ENCODE measurements around the gene TMPRSS2. TPM values are rescaled to one million over a fixed set of nuclear protein-coding genes. Genes with fewer than 3 reads are reported as not detected.

The TMPRSS2 gene
- polyA plus RNA-seq, 6 donors from 2014 or later, result not detected

DNA sequence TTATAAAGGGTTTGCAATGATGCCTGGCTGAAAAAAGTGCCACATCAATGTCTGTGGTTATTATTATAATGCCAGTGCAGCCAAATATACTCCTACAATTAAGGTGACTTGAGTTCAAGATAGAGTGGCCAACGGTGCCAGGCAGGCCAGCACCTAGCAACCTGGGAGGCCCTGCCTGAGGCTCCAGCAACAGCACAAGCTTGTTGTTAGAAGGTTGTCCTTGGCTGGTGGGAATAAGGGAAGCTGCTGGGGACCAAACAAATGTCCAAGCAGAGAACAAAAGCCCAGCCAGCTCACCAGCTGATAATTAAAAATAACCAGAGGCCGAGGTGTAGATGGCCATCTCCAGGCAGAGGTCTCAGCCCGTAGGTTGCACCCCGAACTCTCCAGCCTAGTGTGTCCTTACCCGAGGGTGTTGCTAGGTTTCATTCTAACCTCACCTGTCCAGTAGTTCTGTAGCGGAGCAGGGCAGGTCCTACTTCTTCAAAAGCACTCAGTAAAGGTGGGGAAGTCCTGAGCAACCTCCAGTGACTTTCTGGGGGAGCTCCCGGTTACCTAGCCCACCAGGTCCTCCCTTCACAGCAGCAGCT, 1.9 kb downstream of the TMPRSS2 start:
- DNase-seq, result no peak
- Mint-ChIP-seq H3K27ac (no peak overlapping the region), H3K36me3 (no peaks in the 10 kb centered on the region), H3K4me3 (peak overlapping the region in 1 of 8 donors; percentile 76), H3K4me1 (no peaks in the 10 kb centered on the region), H3K27me3 (peaks cover 47 to 67% (median 64%) of the 10 kb centered on the region in 3 donors), H3K9me3 (peaks cover 0 to 2% (median 0%) of the 10 kb centered on the region in 7 donors)
- ATAC-seq (ENCODE audit: low read depth in 2 of 2), result no peak

DNA sequence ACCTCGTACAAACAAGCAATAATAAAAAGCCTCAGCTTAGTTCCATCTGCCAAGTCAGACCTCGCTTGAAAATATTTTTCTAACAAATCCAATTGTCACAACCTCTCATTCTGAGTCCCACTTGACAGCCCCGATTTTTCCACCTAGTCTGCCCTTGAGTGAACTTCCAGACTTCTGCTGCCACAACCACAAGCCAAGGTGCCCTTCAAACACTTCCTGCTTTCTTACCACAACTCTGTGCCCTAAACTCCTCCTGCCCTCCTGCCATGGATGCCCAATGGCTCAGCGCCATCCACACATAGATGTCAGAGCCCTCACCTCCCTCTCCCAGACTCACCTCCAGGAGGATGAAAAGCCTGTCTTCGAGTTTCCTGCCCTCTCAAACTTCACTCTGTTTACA, 3.9 kb downstream of the TMPRSS2 start:
- H3K4me3 Mint-ChIP-seq, result no peak overlapping the region
- no peak for DNase-seq
- ATAC-seq (ENCODE audit: low read depth in 2 of 2), result no peak
- no peaks in the 10 kb centered on the region for H3K4me1 Mint-ChIP-seq
- no peaks in the 10 kb centered on the region for H3K36me3 Mint-ChIP-seq
- H3K27ac Mint-ChIP-seq, result peak overlapping the region in 1 of 6 donors; percentile 78
- no peaks in the 10 kb centered on the region for H3K9me3 Mint-ChIP-seq
- H3K27me3 Mint-ChIP-seq, result peaks cover 50 to 67% (median 61%) of the 10 kb centered on the region in 3 donors

DNA sequence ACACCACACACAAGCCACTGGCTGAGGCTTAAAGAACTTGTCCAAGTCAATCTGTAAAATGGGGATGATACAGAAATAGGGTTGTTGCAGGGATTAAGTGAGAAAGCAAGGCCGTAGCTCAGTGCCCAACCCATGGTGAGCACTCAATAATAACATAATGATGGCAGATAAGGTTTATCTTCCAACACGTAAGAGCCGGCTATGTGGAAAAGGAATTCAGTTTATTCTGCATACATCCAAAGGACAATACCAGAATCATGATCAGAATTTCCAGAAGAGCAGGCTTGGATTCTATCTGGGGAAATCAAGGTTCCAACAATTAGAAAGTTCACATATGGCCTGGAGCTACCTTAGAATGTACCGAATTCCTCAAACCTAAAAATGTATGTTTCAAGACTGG, 4.6 kb downstream of the TMPRSS2 start:
- H3K4me3 Mint-ChIP-seq, result no peak overlapping the region
- ATAC-seq (ENCODE audit: low read depth in 2 of 2) (no peak), DNase-seq (no peak)
- peaks cover 52 to 69% (median 62%) of the 10 kb centered on the region in 3 donors for H3K27me3 Mint-ChIP-seq
- no peaks in the 10 kb centered on the region for H3K36me3 Mint-ChIP-seq
- peak overlapping the region in 1 of 6 donors; percentile 72 for H3K27ac Mint-ChIP-seq
- H3K9me3 Mint-ChIP-seq, result no peaks in the 10 kb centered on the region
- no peaks in the 10 kb centered on the region for H3K4me1 Mint-ChIP-seq

DNA sequence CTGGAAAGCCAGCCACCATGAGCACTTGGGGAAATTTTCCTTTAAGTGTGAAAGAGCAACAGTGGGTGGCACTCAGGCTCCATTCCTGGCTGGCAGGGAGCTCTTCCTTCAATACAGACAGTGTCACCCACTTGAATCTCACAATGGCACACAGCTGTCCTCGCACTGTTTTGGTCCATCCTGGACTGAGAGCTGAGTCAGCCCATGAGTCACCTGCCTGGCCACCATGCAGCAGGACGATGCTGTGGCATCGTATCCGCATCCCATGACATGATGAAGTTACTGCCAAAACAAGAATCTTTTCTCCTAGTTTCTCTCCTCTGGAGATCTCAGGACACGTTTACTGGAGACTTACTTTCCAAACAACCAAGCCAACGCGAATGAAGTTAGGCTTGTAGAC, 6.0 kb downstream of the TMPRSS2 start:
- H3K36me3 Mint-ChIP-seq, result no peaks in the 10 kb centered on the region
- no peak overlapping the region for H3K27ac Mint-ChIP-seq
- no peaks in the 10 kb centered on the region for H3K9me3 Mint-ChIP-seq
- no peaks in the 10 kb centered on the region for H3K4me1 Mint-ChIP-seq
- ATAC-seq (ENCODE audit: low read depth in 2 of 2), result no peak
- DNase-seq, result no peak
- H3K27me3 Mint-ChIP-seq, result peaks cover 52 to 70% (median 62%) of the 10 kb centered on the region in 3 donors
- H3K4me3 Mint-ChIP-seq, result no peak overlapping the region

DNA sequence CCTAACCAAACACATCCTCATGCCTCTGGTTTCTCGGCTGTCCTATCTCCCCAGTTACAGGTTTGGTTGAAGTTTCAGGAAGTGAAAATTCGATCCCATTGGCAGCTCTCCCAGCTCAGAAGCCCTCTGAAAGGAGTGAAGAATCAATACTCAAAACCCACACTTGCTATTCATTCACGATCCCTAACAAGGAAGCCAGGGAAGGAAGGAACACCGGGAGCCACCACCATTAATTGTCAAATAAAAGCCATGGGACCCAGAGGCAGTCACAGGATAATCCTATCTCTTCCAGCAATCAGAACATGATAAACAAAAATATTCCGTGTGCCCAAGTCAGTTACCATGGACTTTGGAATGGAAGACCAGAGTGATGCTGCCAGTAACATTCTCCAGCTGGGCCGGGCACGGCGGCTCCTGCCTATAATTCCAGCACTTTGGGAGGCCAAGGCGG, 7.0 kb downstream of the TMPRSS2 start:
- Mint-ChIP-seq H3K27ac (peak overlapping the region in 1 of 6 donors; percentile 26), H3K4me3 (no peak overlapping the region), H3K27me3 (peaks cover 51 to 61% (median 52%) of the 10 kb centered on the region in 3 donors)

DNA sequence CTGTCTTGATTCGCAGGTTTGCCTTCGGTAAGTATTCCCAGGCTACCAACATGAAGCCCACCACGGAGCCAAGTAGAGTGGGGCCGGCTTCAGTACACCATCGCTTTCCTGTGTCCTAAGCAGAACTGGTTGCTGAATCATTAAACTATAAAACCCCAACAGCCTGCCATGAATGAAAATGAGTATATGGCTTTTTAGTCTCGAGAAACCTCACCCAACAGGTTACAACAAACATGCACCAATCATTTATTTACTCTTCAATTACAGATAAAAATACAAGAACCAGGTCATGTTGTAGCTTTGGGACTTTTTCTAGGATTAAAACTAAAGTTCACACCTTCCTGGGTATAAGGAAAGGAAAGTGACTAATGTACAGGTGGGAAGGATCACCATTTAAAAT, 7.6 kb downstream of the TMPRSS2 start:
- no peaks in the 10 kb centered on the region for H3K9me3 Mint-ChIP-seq
- DNase-seq (no peak), ATAC-seq (ENCODE audit: low read depth in 2 of 2) (no peak)
- H3K36me3 Mint-ChIP-seq, result no peaks in the 10 kb centered on the region
- H3K4me3 Mint-ChIP-seq, result no peak overlapping the region
- no peaks in the 10 kb centered on the region for H3K4me1 Mint-ChIP-seq
- H3K27ac Mint-ChIP-seq, result no peak overlapping the region
- peaks cover 47 to 55% (median 48%) of the 10 kb centered on the region in 3 donors for H3K27me3 Mint-ChIP-seq

More for the DNA sequence above, 7.0 kb downstream of the TMPRSS2 start:
- Mint-ChIP-seq H3K36me3 (no peaks in the 10 kb centered on the region), H3K4me1 (no peaks in the 10 kb centered on the region), H3K9me3 (no peaks in the 10 kb centered on the region)
- ATAC-seq (ENCODE audit: low read depth in 2 of 2), result no peak
- DNase-seq, result no peak

DNA sequence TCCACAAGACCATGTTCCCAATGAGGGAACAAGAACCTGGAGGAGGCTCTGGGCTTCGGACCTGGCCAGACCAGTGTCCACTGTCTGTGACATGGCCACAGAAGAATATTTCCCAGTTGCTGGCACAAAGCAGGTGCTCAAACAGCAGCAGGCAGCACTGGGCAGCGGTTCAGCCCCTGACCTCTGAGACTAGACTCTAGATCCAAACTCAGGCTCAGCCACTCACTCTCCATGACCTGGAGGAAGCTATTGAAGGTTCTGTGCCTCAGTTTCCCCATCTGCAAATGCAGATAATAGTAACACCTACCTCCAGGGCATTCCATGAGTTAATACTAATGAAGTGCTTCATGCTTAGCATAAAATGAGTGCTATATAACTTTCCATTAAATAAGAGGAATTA, 8.0 kb downstream of the TMPRSS2 start:
- Mint-ChIP-seq H3K9me3 (no peaks in the 10 kb centered on the region), H3K4me3 (no peak overlapping the region), H3K27ac (no peak overlapping the region), H3K36me3 (no peaks in the 10 kb centered on the region), H3K4me1 (no peaks in the 10 kb centered on the region), H3K27me3 (peaks cover 42 to 51% (median 44%) of the 10 kb centered on the region in 3 donors)
- ATAC-seq (ENCODE audit: low read depth in 2 of 2), result no peak
- no peak for DNase-seq

DNA sequence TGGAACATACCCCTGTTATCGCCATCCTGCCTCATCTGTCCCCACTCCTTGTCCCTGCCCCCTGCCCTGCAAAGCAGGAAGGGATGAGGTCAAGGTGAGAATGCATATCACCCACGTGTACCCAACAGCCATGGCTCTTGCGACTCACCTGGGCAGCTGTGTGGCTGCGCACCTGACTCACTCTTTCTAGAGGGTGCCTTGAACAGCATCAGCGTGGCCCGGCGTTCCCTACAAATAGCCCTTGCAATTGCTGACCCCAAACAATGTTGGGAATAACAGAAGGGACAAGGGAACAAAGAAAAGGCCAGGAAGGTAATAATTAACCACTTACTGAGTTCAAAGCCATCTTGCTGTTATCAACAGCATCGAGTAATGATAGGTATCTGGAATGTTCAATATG, 10.2 kb downstream of the TMPRSS2 start:
- ATAC-seq (ENCODE audit: low read depth in 2 of 2), result no peak
- no peak overlapping the region for H3K27ac Mint-ChIP-seq
- H3K4me1 Mint-ChIP-seq, result no peaks in the 10 kb centered on the region
- no peak overlapping the region for H3K4me3 Mint-ChIP-seq
- H3K27me3 Mint-ChIP-seq, result peaks cover 34 to 54% (median 46%) of the 10 kb centered on the region in 3 donors
- H3K9me3 Mint-ChIP-seq, result no peaks in the 10 kb centered on the region
- DNase-seq, result no peak
- H3K36me3 Mint-ChIP-seq, result no peaks in the 10 kb centered on the region

DNA sequence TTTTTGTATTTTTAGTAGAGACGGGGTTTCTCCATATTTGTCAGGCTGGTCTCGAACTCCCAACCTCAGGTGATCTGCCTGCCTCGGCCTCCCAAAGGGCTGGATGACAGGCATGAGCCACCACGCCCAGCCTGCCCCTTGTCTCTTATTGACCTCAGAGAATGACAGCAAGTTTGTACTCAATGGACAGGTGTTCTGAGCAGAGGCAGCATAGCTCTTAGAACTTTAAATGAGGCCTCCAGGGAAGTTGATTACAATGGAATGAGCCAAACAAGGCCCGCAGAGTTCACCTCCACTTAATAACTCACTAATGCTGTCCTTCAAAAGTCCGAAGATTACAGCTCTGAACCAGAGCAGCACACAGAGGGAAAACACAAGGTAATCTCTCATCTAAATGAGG, 10.9 kb downstream of the TMPRSS2 start:
- no peak overlapping the region for H3K27ac Mint-ChIP-seq
- H3K36me3 Mint-ChIP-seq, result no peaks in the 10 kb centered on the region
- no peak for DNase-seq
- no peak overlapping the region for H3K4me3 Mint-ChIP-seq
- ATAC-seq (ENCODE audit: low read depth in 2 of 2), result no peak
- no peaks in the 10 kb centered on the region for H3K9me3 Mint-ChIP-seq
- no peaks in the 10 kb centered on the region for H3K4me1 Mint-ChIP-seq
- peaks cover 31 to 53% (median 45%) of the 10 kb centered on the region in 3 donors for H3K27me3 Mint-ChIP-seq

DNA sequence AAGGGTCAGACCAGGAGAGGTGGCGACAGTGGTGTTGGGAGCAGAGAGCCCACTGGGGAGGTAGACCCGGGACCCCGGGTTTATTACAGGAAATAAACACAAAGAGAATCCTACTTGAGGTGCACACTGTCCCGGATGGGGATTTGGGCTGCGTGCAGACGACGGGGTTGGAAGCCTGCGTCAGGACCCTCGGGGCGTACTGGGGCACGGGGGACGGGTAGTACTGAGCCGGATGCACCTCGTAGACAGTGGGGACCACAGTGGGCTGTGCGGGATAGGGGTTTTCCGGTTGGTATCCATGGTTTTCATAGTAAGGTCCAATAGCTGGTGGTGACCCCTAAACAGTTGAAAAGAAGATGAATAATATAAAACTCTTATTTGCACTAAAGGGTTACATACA, 13.7 kb downstream of the TMPRSS2 start:
- Mint-ChIP-seq H3K36me3 (no peaks in the 10 kb centered on the region), H3K9me3 (no peaks in the 10 kb centered on the region), H3K27me3 (peaks cover 24 to 39% (median 39%) of the 10 kb centered on the region in 3 donors), H3K4me1 (no peaks in the 10 kb centered on the region), H3K27ac (no peak overlapping the region), H3K4me3 (no peak overlapping the region)
- DNase-seq (no peak), ATAC-seq (ENCODE audit: low read depth in 2 of 2) (no peak)

DNA sequence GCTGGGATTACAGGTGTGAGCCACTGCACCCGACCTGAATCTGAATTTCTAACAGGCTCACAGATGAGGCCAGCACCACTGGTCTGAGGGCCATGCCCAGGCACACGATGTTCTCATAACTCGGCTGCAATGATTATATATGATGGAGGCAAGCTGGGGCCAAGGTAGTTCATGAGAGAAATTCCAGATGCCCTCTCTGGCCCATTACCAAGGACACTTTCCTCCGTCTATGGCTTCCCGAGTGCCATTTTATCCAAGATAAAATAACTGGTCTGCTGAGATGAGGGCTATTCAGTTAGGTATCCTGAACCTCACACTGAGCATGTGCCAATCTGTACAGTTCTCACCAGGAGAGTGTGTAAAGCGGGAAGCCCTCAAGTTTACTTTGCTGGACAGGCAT, 16.5 kb downstream of the TMPRSS2 start:
- no peak for DNase-seq
- Mint-ChIP-seq H3K27ac (peak overlapping the region in 1 of 6 donors; percentile 70), H3K36me3 (no peaks in the 10 kb centered on the region), H3K4me1 (no peaks in the 10 kb centered on the region), H3K4me3 (no peak overlapping the region), H3K27me3 (peaks cover 29 to 49% (median 45%) of the 10 kb centered on the region in 3 donors), H3K9me3 (no peaks in the 10 kb centered on the region)
- no peak for ATAC-seq (ENCODE audit: low read depth in 2 of 2)

DNA sequence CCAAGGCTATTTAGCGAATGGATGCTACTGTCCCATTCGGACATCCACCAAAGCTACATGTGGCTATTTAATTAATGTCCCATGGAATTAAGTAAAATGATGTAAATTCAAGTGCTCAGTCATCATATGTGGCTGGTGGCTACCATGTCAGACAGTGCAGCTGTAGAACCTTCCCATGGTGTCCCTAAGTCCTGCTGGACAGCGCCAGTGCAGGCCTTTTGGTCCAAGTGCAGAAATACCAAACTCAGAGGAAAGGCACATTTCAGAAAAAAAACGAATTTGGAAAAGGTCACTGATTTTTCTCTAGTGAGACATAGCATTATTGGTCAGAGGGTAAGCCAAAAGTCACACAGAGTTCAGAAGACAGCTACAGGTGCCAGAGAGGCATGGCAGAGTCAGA, 17.6 kb downstream of the TMPRSS2 start:
- no peaks in the 10 kb centered on the region for H3K4me1 Mint-ChIP-seq
- H3K4me3 Mint-ChIP-seq, result no peak overlapping the region
- peaks cover 31 to 49% (median 48%) of the 10 kb centered on the region in 3 donors for H3K27me3 Mint-ChIP-seq
- ATAC-seq (ENCODE audit: low read depth in 2 of 2) (no peak), DNase-seq (no peak)
- no peak overlapping the region for H3K27ac Mint-ChIP-seq
- no peaks in the 10 kb centered on the region for H3K9me3 Mint-ChIP-seq
- H3K36me3 Mint-ChIP-seq, result no peaks in the 10 kb centered on the region

DNA sequence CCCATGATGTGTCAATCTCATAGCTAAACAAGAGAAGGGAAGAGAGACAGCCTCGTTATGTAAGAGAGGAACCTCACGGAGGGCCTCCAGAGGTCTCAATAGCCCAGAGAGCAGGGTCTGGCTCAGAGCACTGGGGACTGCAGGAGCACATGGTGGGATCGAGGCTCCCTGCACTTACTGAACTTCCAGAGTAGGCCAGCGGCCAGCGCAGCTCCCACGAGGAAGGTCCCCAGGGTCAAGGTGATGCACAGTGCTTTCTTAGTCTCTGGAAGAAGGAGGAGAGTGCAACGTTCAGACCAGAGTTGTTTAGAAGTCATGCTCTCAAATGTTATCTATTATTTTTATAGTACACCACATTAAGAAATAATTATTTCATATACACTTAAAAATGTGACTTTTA, 18.6 kb downstream of the TMPRSS2 start:
- no peak for ATAC-seq (ENCODE audit: low read depth in 2 of 2)
- no peak for DNase-seq
- Mint-ChIP-seq H3K4me1 (no peaks in the 10 kb centered on the region), H3K4me3 (no peak overlapping the region), H3K36me3 (no peaks in the 10 kb centered on the region), H3K27ac (no peak overlapping the region), H3K27me3 (peaks cover 31 to 46% (median 43%) of the 10 kb centered on the region in 3 donors), H3K9me3 (no peaks in the 10 kb centered on the region)

DNA sequence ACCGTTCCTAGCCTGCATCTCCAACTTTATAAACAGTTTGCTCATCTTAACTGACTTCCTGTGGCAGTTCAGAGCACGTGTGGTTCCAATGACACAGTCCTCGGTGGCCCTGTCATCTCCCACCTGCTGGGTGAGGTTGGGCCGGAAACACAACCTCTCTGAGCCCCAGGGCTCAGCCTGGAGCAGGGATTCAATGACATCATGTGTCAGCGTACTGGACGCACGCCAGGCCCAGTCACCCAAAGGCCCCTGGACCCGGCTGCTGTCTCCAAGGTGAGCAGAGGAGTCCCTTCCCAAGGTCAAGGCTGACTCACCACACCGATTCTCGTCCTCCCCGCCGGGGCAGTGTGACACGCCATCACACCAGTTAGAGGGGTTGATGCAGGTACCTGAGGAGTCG, 19.9 kb downstream of the TMPRSS2 start:
- Mint-ChIP-seq H3K27me3 (peaks cover 26 to 36% (median 36%) of the 10 kb centered on the region in 3 donors), H3K36me3 (no peaks in the 10 kb centered on the region), H3K4me1 (no peaks in the 10 kb centered on the region), H3K4me3 (no peak overlapping the region), H3K9me3 (no peaks in the 10 kb centered on the region), H3K27ac (no peak overlapping the region)
- DNase-seq (no peak), ATAC-seq (ENCODE audit: low read depth in 2 of 2) (no peak)

DNA sequence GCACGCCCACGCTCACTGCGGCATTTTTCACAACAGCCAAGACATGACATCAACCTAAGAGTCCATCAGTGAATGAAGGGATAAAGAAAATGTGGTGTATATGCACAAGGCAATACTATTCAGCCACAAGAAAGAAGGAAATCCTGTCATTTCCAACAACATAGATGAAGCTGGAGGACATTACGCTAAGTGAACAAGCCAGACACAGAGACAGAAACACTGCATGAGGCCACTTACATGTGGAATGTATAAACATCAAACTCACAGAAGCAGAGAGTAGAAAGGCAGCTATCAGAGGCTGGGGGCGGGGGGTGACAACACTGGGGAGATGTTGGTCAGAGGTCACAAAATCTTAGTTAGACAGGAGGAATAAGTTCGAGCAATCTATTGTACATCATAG, 20.9 kb downstream of the TMPRSS2 start:
- H3K36me3 Mint-ChIP-seq, result no peaks in the 10 kb centered on the region
- H3K9me3 Mint-ChIP-seq, result no peaks in the 10 kb centered on the region
- H3K27ac Mint-ChIP-seq, result no peak overlapping the region
- H3K4me1 Mint-ChIP-seq, result no peaks in the 10 kb centered on the region
- H3K4me3 Mint-ChIP-seq, result no peak overlapping the region
- no peak for DNase-seq
- no peak for ATAC-seq (ENCODE audit: low read depth in 2 of 2)
- peaks cover 29 to 35% (median 35%) of the 10 kb centered on the region in 3 donors for H3K27me3 Mint-ChIP-seq

All from naive B cell (primary cell).